Fibroblast of villous mesenchyme (primary cell): ENCODE measurements around the gene KLHL11. TPM values are rescaled to one million over a fixed set of nuclear protein-coding genes. Genes with fewer than 3 reads are reported as not detected.

ENCODE experiments used
- DNase-seq: peaks from one replicate; pipeline ENCODE4 v3.0.0-alpha.2; 2010; ENCODE audit warnings: low read depth
- H3K4me3 ChIP-seq: 2 replicates; pipeline ENCODE4 v1.5.1; 2011; ENCODE audit warnings: low read depth, mild to moderate bottlenecking, low read length
- total RNA-seq: library from RNA; depleted of rRNA; stranded (reverse); fragments of >200 nt; gene quantifications from 2 replicates; pipeline ENCODE4 v1.2.3, GENCODE V29; 2012
- TF ChIP-seq, protein P1 (sequence below): IDR thresholded peaks from 2 replicates; pipeline ENCODE4 v1.5.1; 2012; ENCODE audit warnings: low read depth, mild to moderate bottlenecking, low read length; ENCODE audit not compliant: insufficient read depth

KLHL11 gene
- total RNA-seq, 1 donor = 37.6 TPM

DNA sequence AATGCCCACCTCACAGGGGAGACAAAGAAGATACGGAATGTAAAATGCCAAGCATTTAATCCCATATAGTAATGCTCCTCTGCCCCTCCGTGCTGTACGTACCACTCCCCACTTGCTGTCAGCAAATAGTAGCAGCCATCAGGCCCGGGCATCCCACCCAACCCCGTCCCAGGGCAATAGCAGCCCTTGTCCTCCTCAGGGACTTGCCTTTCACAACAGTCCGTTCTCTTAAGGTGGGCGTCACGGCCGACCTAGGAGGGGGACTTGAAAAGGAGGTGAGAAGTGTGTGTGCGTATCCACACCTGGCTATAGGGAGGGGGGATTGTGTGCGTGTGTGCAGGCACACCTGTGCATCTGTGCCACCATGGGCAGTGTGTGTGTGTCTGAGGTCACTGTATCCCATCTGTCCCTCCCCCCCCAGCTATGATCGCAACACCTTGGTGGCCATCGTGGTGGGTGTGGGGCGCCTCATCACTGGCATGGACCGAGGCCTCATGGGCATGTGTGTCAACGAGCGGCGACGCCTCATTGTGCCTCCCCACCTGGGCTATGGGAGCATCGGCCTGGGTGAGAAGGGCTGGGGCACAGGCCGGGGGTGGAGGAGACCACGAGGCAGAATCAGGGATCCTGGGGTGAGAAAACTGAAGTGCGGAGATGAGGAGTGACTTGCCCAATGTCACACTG lies 48.4 kb downstream of the KLHL11 start:
- TF ChIP-seq, protein P1, sequence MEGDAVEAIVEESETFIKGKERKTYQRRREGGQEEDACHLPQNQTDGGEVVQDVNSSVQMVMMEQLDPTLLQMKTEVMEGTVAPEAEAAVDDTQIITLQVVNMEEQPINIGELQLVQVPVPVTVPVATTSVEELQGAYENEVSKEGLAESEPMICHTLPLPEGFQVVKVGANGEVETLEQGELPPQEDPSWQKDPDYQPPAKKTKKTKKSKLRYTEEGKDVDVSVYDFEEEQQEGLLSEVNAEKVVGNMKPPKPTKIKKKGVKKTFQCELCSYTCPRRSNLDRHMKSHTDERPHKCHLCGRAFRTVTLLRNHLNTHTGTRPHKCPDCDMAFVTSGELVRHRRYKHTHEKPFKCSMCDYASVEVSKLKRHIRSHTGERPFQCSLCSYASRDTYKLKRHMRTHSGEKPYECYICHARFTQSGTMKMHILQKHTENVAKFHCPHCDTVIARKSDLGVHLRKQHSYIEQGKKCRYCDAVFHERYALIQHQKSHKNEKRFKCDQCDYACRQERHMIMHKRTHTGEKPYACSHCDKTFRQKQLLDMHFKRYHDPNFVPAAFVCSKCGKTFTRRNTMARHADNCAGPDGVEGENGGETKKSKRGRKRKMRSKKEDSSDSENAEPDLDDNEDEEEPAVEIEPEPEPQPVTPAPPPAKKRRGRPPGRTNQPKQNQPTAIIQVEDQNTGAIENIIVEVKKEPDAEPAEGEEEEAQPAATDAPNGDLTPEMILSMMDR = no peak
- no peak overlapping the region for H3K4me3 ChIP-seq
- DNase-seq = no peak

DNA sequence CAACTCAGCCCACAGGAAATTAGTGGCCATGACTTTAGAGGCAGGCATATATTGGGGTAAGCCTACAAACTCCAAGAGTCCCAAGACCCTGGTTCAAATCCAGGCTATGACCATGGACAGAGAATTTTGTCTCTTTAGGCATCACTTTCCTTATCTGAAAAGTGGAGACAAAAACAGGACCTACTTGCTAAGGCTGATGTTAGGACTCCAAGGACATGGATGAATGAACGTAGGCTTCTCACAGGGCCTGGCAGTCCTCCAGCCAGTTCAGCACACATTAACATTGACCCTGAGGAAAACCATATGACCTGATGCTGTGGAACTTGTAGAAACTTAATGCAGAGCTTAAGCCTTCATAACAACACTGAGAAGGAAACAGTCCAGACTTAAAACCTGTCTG lies 51.0 kb downstream of the KLHL11 start:
- H3K4me3 ChIP-seq = peak overlapping the region; percentile 95
- TF ChIP-seq, protein P1 = no peak
- peak; percentile 82 for DNase-seq

DNA sequence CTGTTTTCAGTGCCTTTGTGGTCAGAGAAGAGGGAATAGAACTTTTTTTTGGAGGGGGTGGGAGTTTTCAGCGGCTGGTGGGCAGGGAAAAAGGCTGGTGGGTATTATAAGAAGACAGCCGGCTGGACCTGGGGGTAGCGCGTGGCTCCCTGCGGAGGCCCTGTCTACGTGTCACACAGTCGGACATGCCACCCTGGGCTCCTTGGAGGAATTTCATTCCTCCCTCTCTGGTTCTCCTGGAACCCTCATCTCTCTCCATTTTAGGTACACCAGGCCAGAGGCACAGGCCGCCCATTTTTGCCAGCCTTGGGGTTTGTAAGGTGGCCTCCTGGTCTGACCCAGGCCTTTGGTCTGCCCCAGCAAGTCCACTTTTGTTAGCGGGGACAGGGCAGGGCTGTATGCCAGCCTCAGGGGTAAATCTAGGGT lies 51.5 kb downstream of the KLHL11 start:
- TF ChIP-seq, protein P1 = no peak
- DNase-seq = peak; percentile 23
- H3K4me3 ChIP-seq = peak overlapping the region; percentile 95

DNA sequence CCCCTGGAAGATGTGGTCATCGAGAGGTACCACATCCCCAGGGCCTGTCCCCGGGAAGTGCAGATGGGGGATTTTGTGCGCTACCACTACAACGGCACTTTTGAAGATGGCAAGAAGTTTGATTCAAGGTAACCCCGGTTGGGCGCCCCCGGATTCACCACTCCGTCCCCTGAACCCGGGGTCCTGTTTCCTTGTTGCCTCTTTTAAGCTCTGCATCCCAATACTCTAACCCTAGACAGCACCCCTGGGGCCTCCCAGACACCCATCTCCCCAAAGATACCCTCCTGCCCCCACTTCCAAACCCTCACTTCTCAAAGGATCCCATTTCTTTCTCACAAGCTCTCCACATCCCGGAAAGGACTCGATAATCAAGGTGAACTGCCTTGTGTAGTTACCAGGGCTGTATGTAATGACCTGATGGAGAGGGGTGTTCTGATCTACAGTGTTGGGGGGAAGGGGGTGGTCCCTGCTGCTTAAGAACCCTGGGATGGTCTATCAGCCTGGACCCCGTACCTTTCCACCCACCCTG lies 52.0 kb downstream of the KLHL11 start:
- TF ChIP-seq, protein P1 = no peak
- DNase-seq = peak; percentile 11

DNA sequence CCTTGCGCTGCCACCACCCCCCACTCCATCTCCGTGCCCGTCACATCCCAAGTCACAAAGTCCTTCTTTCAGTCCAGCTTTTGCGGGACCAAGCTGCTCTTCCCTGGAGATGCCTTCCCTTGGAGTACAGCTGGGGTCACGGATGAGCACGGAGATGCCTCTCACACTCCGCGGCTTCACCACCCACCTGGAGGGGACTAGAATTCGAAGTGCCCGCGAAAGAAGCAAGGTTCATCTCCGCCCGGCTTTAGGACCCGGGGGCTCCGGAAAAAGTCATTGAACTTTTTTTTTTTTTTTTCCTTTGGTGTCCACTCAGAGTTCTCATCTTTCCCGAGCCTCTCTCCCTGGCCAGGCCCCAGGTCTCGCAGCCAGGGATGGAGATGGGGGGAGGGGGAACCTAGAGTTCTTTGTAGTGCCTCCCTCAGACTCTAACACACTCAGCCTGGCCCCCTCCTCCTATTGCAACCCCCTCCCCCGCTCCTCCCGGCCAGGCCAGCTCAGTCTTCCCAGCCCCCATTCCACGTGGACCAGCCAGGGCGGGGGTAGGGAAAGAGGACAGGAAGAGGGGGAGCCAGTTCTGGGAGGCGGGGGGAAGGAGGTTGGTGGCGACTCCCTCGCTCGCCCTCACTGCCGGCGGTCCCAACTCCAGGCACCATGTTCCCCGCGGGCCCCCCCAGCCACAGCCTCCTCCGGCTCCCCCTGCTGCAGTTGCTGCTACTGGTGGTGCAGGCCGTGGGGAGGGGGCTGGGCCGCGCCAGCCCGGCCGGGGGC lies 52.7 kb downstream of the KLHL11 start, which contains the start of gene FKBP10:
Gene FKBP10 (plus strand): TSS at position 624 of the 771 bp plus-strand sequence. CDS start 31 bp downstream, at position 655.
- peak; percentile 92 for DNase-seq
- TF ChIP-seq, protein P1 = no peak
- peak within 1 kb of the TSS; percentile 95 for H3K4me3 ChIP-seq

More for the DNA sequence above, 52.0 kb downstream of the KLHL11 start:
- peak overlapping the region; percentile 95 for H3K4me3 ChIP-seq

DNA sequence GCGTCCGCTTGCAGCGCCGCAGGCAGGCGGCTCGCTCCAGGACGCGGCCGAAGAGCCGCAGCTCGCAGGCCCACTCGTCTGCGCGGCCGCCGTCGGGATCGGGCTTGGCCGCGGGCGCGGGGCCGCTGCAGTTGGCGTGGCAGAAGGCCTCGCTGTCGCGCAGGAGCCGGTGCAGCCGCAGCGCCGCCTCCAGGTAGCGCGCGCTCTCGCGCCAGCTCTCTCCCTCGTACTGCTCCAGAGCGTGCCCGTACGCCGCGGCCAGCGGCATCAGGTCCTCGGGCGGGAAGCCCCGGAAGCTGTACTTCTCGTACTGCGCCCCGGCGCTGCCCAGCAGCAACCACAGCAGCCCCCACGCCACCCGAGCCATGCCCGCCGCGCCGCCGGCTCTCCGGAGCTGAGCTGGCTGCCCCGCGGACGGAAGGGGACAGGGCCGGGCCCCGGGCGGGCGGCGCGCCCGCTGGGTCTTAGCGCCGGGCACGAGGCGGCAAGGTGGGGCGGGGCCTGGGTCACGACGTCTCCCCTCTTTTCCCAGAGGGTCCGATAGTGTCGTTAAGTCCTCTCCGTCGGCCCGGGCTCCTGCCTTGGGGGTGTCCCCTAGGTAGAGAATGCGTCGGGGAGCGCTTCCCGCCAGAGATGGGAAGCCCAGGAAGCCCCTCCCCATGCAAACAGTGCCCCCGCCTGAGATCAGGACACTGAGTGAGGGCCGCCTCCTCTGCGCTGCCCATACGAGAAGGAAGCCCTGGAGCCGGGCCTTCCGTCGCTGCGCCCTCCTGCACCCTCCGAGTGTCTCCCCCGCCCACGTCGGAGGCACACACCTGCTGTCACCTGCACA lies 53.5 kb downstream of the KLHL11 start, which contains the start of gene P3H4:
Gene P3H4 (minus strand): TSS at position 401 of the 832 bp plus-strand sequence. CDS start 34 bp downstream, at position 367.
- peak; percentile 83 for DNase-seq
- TF ChIP-seq, protein P1 = peak; percentile 57

More for the DNA sequence above, 53.5 kb downstream of the KLHL11 start, which contains the start of gene P3H4:
- H3K4me3 ChIP-seq = peak within 1 kb of the TSS; percentile 95
